GM23338 (cell line): ENCODE measurements around the gene WTIP. TPM values are rescaled to one million over a fixed set of nuclear protein-coding genes. Genes with fewer than 3 reads are reported as not detected.

Source experiments
- ATAC-seq: fragments of 200-7000 bp; cut with Tn5 transposase; 3 replicates; pipeline ENCODE4 v1.9.1; 2020
- DNase-seq: peaks from one replicate; pipeline ENCODE4 v3.0.0-alpha.2; 2015; ENCODE audit warnings: low spot score
- H2AFZ ChIP-seq: fragments of 200-600 bp; sonication (generic); 2 replicates; pipeline ENCODE4 v1.8.0; 2016; ENCODE audit warnings: antibody characterized with exemption, mild to moderate bottlenecking, moderate library complexity
- H3F3A ChIP-seq: fragments of 200-600 bp; sonication (generic); replicated peaks from 2 replicates; pipeline ENCODE4 v1.8.0; 2017; ENCODE audit warnings: antibody characterized with exemption, mixed run types, low read depth
- H3K27ac ChIP-seq: fragments of 200-600 bp; sonication (generic); 2 replicates; pipeline ENCODE4 v1.6.1; 2016; ENCODE audit warnings: low read depth
- H3K27me3 ChIP-seq: fragments of 200-600 bp; sonication (generic); 2 replicates; pipeline ENCODE4 v1.8.0; 2016; ENCODE audit warnings: mild to moderate bottlenecking, mixed run types, moderate library complexity; ENCODE audit not compliant: insufficient read depth
- H3K36me3 ChIP-seq: fragments of 200-600 bp; sonication (generic); 2 replicates; pipeline ENCODE4 v1.8.0; 2016; ENCODE audit warnings: mild to moderate bottlenecking; ENCODE audit not compliant: insufficient read depth
- H3K4me1 ChIP-seq: fragments of 200-600 bp; sonication (generic); 2 replicates; pipeline ENCODE4 v1.8.0; 2016; ENCODE audit warnings: mild to moderate bottlenecking, moderate library complexity; ENCODE audit not compliant: insufficient read depth
- H3K4me2 ChIP-seq: fragments of 200-600 bp; sonication (generic); 2 replicates; pipeline ENCODE4 v1.7.1; 2017; ENCODE audit warnings: mixed run types
- H3K4me3 ChIP-seq: fragments of 200-600 bp; sonication (generic); 2 replicates; pipeline ENCODE4 v1.6.1; 2016; ENCODE audit warnings: mixed run types
- H3K79me2 ChIP-seq: fragments of 200-600 bp; sonication (generic); replicated peaks from 2 replicates; pipeline ENCODE4 v1.8.0; 2017; ENCODE audit warnings: mild to moderate bottlenecking; ENCODE audit not compliant: insufficient read depth
- H3K9me2 ChIP-seq: fragments of 200-600 bp; sonication (generic); 2 replicates; pipeline ENCODE4 v1.8.0; 2017; ENCODE audit not compliant: insufficient read depth
- H4K20me1 ChIP-seq: fragments of 200-600 bp; sonication (generic); replicated peaks from 2 replicates; pipeline ENCODE4 v1.8.0; 2017; ENCODE audit warnings: mild to moderate bottlenecking; ENCODE audit not compliant: insufficient read depth
- H3K27ac Mint-ChIP-seq: 2 replicates; pipeline ENCODE4 v1.8.0; 2020; ENCODE audit warnings: inconsistent platforms, mild to moderate bottlenecking, moderate library complexity, mixed read lengths
- H3K27me3 Mint-ChIP-seq: 3 replicates; pipeline ENCODE4 v1.8.0; 2022; ENCODE audit warnings: low read depth, mild to moderate bottlenecking, moderate library complexity, mixed read lengths, inconsistent platforms; ENCODE audit not compliant: insufficient read depth, poor library complexity
- H3K36me3 Mint-ChIP-seq: 3 replicates; pipeline ENCODE4 v1.8.0; 2021; ENCODE audit warnings: low read depth, mild to moderate bottlenecking, inconsistent platforms, moderate library complexity, mixed read lengths
- H3K4me1 Mint-ChIP-seq: 3 replicates; pipeline ENCODE4 v1.8.0; 2020; ENCODE audit warnings: mild to moderate bottlenecking, inconsistent platforms, mixed read lengths
- H3K4me3 Mint-ChIP-seq: 3 replicates; pipeline ENCODE4 v1.8.0; 2021; ENCODE audit warnings: moderate library complexity, mild to moderate bottlenecking, inconsistent platforms, mixed read lengths
- H3K9me3 Mint-ChIP-seq: 3 replicates; pipeline ENCODE4 v1.8.0; 2020; ENCODE audit warnings: moderate library complexity, mild to moderate bottlenecking, inconsistent platforms, mixed read lengths
- CREB1 ChIP-seq: fragments of 250-450 bp; sonication (Bioruptor Pico); IDR thresholded peaks from 2 replicates; pipeline ENCODE4 v1.5.0; 2020; ENCODE audit warnings: low read depth, mild to moderate bottlenecking, moderate library complexity
- CTCF ChIP-seq, 2 experiments: fragments of 200-600 bp in 1 of 2; sonication (generic) in 1 of 2; conservative IDR thresholded peaks; 2 replicates each; pipeline versions ENCODE4 v1.5.1 to v1.6.1; 2016 to 2017; ENCODE audit warnings: antibody characterized with exemption in 2 of 2, low read depth in 2 of 2, mild to moderate bottlenecking in 2 of 2, moderate library complexity in 1 of 2
- ETS1 ChIP-seq: IDR thresholded peaks from 2 replicates; pipeline ENCODE4 v1.6.1; 2016; ENCODE audit warnings: antibody characterized with exemption
- EZH2 ChIP-seq: fragments of 200-600 bp; sonication (generic); IDR thresholded peaks from one replicate; pipeline ENCODE4 v1.8.0; 2017; ENCODE audit warnings: antibody characterized with exemption, mild to moderate bottlenecking, low read depth; ENCODE audit not compliant: unreplicated experiment
- EZH2phosphoT487 ChIP-seq: fragments of 200-600 bp; sonication (generic); IDR thresholded peaks from one replicate; pipeline ENCODE4 v1.8.1; 2018; ENCODE audit warnings: antibody characterized with exemption; ENCODE audit not compliant: unreplicated experiment
- JUNB ChIP-seq: IDR thresholded peaks from one replicate; pipeline ENCODE4 v1.6.1; 2016; ENCODE audit warnings: antibody characterized with exemption; ENCODE audit not compliant: unreplicated experiment
- NANOG ChIP-seq: IDR thresholded peaks from 2 replicates; pipeline ENCODE4 v1.6.1; 2016; ENCODE audit warnings: antibody characterized with exemption, borderline replicate concordance
- POLR2AphosphoS5 ChIP-seq: IDR thresholded peaks from 2 replicates; pipeline ENCODE4 v1.6.1; 2016; ENCODE audit warnings: antibody characterized with exemption, low read depth
- REST ChIP-seq: IDR thresholded peaks from one replicate; pipeline ENCODE4 v1.6.1; 2018; ENCODE audit warnings: antibody characterized with exemption; ENCODE audit not compliant: unreplicated experiment
- STAT1 ChIP-seq: IDR thresholded peaks from one replicate; pipeline ENCODE4 v1.6.1; 2016; ENCODE audit warnings: antibody characterized with exemption; ENCODE audit not compliant: unreplicated experiment
- ZNF331 ChIP-seq: fragments of 250-450 bp; sonication (Bioruptor Pico); IDR thresholded peaks from 2 replicates; pipeline ENCODE4 v1.5.0; 2020; ENCODE audit warnings: low read depth, mild to moderate bottlenecking, moderate library complexity
- polyA plus RNA-seq: library from polyadenylated mRNA; unstranded; fragments of >200 nt; fragmentation: Nextera tagmentation; extraction: Ambion mirVana; gene quantifications from 2 replicates; pipeline ENCODE4 v1.2.1, GENCODE V29; 2016
- total RNA-seq: library from RNA; depleted of rRNA; stranded (reverse); fragments of >200 nt; shearing (Covaris generic); gene quantifications from 2 replicates; pipeline ENCODE4 v1.2.3, GENCODE V29; 2014

The WTIP gene
- total and polyA plus RNA-seq, 2 experiments from 2014 or later = 0.47 to 8.9 TPM

GRCh38 chr19:34448191-34448590 lies 33.4 kb upstream of the WTIP start:
- Mint-ChIP-seq H3K4me1 (no peaks in the 10 kb centered on the region), H3K27me3 (no peaks in the 10 kb centered on the region), H3K27ac (no peak overlapping the region), H3K9me3 (no peaks in the 10 kb centered on the region), H3K36me3 (peaks cover 90% of the 10 kb centered on the region), H3K4me3 (no peak overlapping the region)
- Histone ChIP-seq H3F3A (peaks cover 11% of the 10 kb centered on the region; the same call in 1 of the 2 replicates), H4K20me1 (peaks cover 38% of the 10 kb centered on the region), H3K4me3 (no peak overlapping the region), H2AFZ (no peak overlapping the region), H3K27me3 (no peaks in the 10 kb centered on the region), H3K4me2 (no peak overlapping the region), H3K79me2 (peaks cover 31% of the 10 kb centered on the region), H3K36me3 (peaks cover 84% of the 10 kb centered on the region), H3K4me1 (no peaks in the 10 kb centered on the region), H3K27ac (no peak overlapping the region), H3K9me2 (no peaks in the 10 kb centered on the region)
- ATAC-seq = no peak
- no peak for TF ChIP-seq EZH2phosphoT487
- TF ChIP-seq ETS1 = no peak
- no peak for TF ChIP-seq JUNB
- no peak for DNase-seq

GRCh38 chr19:34452723-34453122 lies 28.8 kb upstream of the WTIP start:
- no peak overlapping the region for H3K4me3 ChIP-seq
- ATAC-seq (no peak), DNase-seq (no peak)
- peaks cover 61% of the 10 kb centered on the region for H3K79me2 ChIP-seq
- H4K20me1 ChIP-seq = peaks cover 36% of the 10 kb centered on the region
- no peaks in the 10 kb centered on the region for H3K9me3 Mint-ChIP-seq
- H3K4me2 ChIP-seq = no peak overlapping the region
- H3K9me2 ChIP-seq = no peaks in the 10 kb centered on the region
- H3F3A ChIP-seq = peaks cover 14% of the 10 kb centered on the region
- H3K36me3 ChIP-seq = peaks cover 61% of the 10 kb centered on the region
- H3K4me3 Mint-ChIP-seq = no peak overlapping the region
- no peak overlapping the region for H3K27ac ChIP-seq
- H3K27ac Mint-ChIP-seq = no peak overlapping the region
- H3K4me1 ChIP-seq = no peaks in the 10 kb centered on the region
- no peaks in the 10 kb centered on the region for H3K4me1 Mint-ChIP-seq
- H3K27me3 Mint-ChIP-seq = no peaks in the 10 kb centered on the region
- H3K36me3 Mint-ChIP-seq = peaks cover 84% of the 10 kb centered on the region
- H3K27me3 ChIP-seq = no peaks in the 10 kb centered on the region
- H2AFZ ChIP-seq = no peak overlapping the region
- TF ChIP-seq ETS1 (no peak), CTCF (conservative IDR thresholded peaks at IDR 0.05; ENCODE audit: low read depth in 2 of 2) (no peak), STAT1 (no peak), CREB1 (no peak), EZH2 (no peak), JUNB (no peak), REST (no peak), NANOG (no peak), ZNF331 (CRISPR knock-in tag) (no peak), POLR2AphosphoS5 (no peak)
